Nephron (organoid): ENCODE results near the gene ABCC3.

Source experiments
- H3K27ac Mint-ChIP-seq, 3 experiments: 2 replicates each; pipeline ENCODE4 v1.8.0; 2020; ENCODE audit warnings: mixed read lengths in 3 of 3, mild to moderate bottlenecking in 2 of 3, moderate library complexity in 1 of 3
- H3K27me3 Mint-ChIP-seq: 2 replicates; pipeline ENCODE4 v1.8.0; 2021; ENCODE audit warnings: low read depth, mild to moderate bottlenecking, moderate library complexity, mixed read lengths
- H3K36me3 Mint-ChIP-seq: 2 replicates; pipeline ENCODE4 v1.8.0; 2020; ENCODE audit warnings: low read depth, mixed read lengths
- H3K4me1 Mint-ChIP-seq: 2 replicates; pipeline ENCODE4 v1.8.0; 2020; ENCODE audit warnings: mixed read lengths
- H3K4me3 Mint-ChIP-seq, 3 experiments: 2 replicates each; pipeline ENCODE4 v1.8.0; 2020; ENCODE audit warnings: mild to moderate bottlenecking in 3 of 3, mixed read lengths in 3 of 3, moderate library complexity in 2 of 3
- H3K9me3 Mint-ChIP-seq: 2 replicates; pipeline ENCODE4 v1.8.0; 2020; ENCODE audit warnings: mixed read lengths
- CTCF ChIP-seq, 3 experiments: fragments of 200-600 bp; sonication (generic); IDR thresholded peaks; one replicate each; pipeline ENCODE4 v1.5.0; 2021; ENCODE audit warnings: antibody characterized with exemption in 3 of 3; ENCODE audit not compliant: unreplicated experiment in 3 of 3

Gene ABCC3

DNA sequence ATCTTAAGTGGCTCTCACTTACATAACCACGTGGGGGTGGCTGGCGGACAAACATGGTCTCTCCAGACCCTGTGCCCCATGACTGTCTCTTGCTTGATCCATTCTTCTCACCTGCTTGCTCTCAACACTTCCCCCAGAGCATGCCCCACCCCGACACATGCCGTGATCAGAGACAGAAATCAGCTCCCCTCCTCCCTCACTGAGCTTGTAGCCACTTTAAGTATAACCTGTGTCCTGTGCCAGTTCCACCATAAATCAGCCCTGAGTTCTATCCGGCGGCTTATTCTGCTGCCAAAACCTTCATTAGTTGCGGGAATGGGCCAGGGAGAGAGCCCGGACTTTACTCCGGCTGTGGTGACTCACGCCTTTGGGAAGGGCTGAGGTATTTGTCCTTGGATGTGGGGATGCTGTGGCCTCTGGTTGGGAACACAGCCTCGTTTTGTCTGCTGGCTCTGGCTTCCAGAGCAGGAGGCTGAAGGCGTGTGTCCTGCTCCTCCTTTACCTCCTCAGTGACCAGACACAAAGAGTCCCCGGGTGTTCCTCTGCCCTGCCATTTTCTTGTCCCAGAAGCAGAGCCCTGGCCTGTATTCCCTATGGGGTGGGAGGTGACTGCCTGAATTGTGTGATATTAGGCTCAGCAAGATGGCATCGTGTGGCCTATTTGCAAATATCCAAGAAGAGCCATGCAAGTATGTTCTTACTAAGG lies 52.0 kb downstream of the ABCC3 start:
- Mint-ChIP-seq H3K36me3 (no peaks in the 10 kb centered on the region), H3K27me3 (peaks cover 13% of the 10 kb centered on the region), H3K4me3 (peak overlapping the region in 2 of 3 experiments; percentile 10 to 14), H3K9me3 (no peaks in the 10 kb centered on the region), H3K4me1 (peaks cover 49% of the 10 kb centered on the region), H3K27ac (peak overlapping the region; percentile 67 to 82 (median 82))
- TF ChIP-seq CTCF (IDR thresholded peaks at IDR 0.05; ENCODE audit: unreplicated experiment in 3 of 3) = no peak

DNA sequence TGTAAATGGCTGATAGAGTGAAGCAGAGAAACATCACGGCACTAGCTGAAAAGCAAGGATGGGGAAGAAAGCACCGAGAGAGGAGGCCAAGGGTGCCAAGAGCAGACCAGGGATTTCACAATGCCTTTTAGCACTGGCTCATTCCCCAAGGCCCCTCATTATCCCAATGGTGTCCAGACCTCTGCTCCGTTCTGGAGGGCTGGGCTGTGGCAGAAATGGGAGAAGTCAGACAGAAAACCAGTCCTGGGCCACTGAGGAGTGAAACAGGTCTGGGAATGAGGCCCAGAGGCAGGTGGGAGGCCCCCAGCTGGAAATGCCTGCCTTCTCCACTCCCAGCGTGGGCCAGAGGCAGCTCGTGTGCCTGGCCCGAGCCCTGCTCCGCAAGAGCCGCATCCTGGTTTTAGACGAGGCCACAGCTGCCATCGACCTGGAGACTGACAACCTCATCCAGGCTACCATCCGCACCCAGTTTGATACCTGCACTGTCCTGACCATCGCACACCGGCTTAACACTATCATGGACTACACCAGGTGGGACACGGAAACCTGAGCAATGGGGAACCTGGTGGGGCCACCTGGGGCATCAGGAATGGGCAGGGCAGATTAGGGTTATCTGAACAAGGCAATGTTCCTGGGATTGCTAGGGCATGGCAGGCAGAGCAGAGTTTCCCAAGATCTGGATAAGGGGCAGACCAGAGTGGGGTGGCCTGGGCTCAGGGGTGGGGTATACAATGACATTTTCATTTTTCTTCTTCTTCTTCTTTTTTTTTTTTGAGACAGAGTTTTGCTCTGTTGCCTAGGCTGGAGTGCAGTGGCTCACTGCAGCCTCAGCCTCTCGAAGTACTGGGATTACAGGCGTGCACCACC lies 52.8 kb downstream of the ABCC3 start:
- H3K4me1 Mint-ChIP-seq = peaks cover 50% of the 10 kb centered on the region
- peaks cover 11% of the 10 kb centered on the region for H3K27me3 Mint-ChIP-seq
- no peak for TF ChIP-seq CTCF (IDR thresholded peaks at IDR 0.05; ENCODE audit: unreplicated experiment in 3 of 3)
- no peaks in the 10 kb centered on the region for H3K9me3 Mint-ChIP-seq
- H3K27ac Mint-ChIP-seq = peak overlapping the region; percentile 49 to 82 (median 82)
- no peak overlapping the region for H3K4me3 Mint-ChIP-seq
- no peaks in the 10 kb centered on the region for H3K36me3 Mint-ChIP-seq

GRCh38 chr17:50688245-50688644 lies 53.6 kb downstream of the ABCC3 start:
- Mint-ChIP-seq H3K36me3 (peaks cover 5% of the 10 kb centered on the region), H3K27me3 (peaks cover 5% of the 10 kb centered on the region), H3K4me1 (peaks cover 56% of the 10 kb centered on the region), H3K4me3 (no peak overlapping the region), H3K27ac (no peak overlapping the region), H3K9me3 (no peaks in the 10 kb centered on the region)
- TF ChIP-seq CTCF (IDR thresholded peaks at IDR 0.05; ENCODE audit: unreplicated experiment in 3 of 3) = no peak

DNA sequence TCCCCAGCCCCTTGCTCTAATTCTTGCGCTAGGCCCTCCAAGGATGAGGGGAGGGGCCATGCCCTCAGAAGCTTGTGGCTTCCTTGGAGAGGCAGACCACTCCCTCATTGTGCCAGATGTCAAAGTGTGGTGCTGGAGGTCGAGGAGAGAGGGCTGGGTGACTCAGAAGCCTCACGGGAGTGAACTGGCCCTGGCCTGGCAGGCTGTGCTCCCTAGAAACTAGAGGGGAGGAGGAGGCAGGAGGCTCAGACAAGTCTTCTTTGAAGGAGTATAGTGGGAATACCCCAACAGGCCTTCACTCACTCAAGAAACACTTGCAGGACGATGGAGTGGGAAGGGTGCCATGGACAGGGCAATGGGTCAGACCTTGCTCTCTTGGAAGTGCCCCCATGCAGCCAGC lies 54.6 kb downstream of the ABCC3 start:
- no peak overlapping the region for H3K4me3 Mint-ChIP-seq
- TF ChIP-seq CTCF (IDR thresholded peaks at IDR 0.05; ENCODE audit: unreplicated experiment in 3 of 3) = no peak
- peaks cover 58% of the 10 kb centered on the region for H3K4me1 Mint-ChIP-seq
- no peaks in the 10 kb centered on the region for H3K9me3 Mint-ChIP-seq
- H3K27ac Mint-ChIP-seq = peak overlapping the region in 2 of 3 experiments; percentile 59 to 77
- H3K36me3 Mint-ChIP-seq = peaks cover 10% of the 10 kb centered on the region
- H3K27me3 Mint-ChIP-seq = peaks cover 3% of the 10 kb centered on the region

GRCh38 chr17:50689956-50690886 lies 55.5 kb downstream of the ABCC3 start:
- Mint-ChIP-seq H3K4me1 (peaks cover 59% of the 10 kb centered on the region), H3K36me3 (peaks cover 17% of the 10 kb centered on the region), H3K9me3 (no peaks in the 10 kb centered on the region), H3K27ac (peak overlapping the region; percentile 68 to 79 (median 76)), H3K27me3 (peaks cover 3% of the 10 kb centered on the region), H3K4me3 (peak overlapping the region in 2 of 3 experiments; percentile 5 to 37)
- TF ChIP-seq CTCF (IDR thresholded peaks at IDR 0.05; ENCODE audit: unreplicated experiment in 3 of 3) = no peak
